ENCODE data around the gene SNAPC4.

Gene SNAPC4

GRCh38 chr9:136438548-136439480 is 38.8 kb upstream of the SNAPC4 start:
- TF ChIP-seq CTCF (IDR thresholded peaks at IDR 0.05; ENCODE audit: borderline replicate concordance, control extremely low read depth, extremely low read depth, insufficient read depth, missing control alignments) = no peak
- DNase-seq (ENCODE audit: low spot score) = peak; percentile 90
- in situ Hi-C loops (cut with MboI; ENCODE audit: low sequenced_read_pairs, unreplicated experiment) = no loop called here

- no peak for DNase-seq (ENCODE audit: low spot score)
- no peak for TF ChIP-seq CTCF (IDR thresholded peaks at IDR 0.05; ENCODE audit: borderline replicate concordance, control extremely low read depth, extremely low read depth, insufficient read depth, missing control alignments)
- in situ Hi-C loops (cut with MboI; ENCODE audit: low sequenced_read_pairs, unreplicated experiment) = no loop called here
Measured at GRCh38 chr9:136437839-136438547, 38.0 kb upstream of the SNAPC4 start.

GRCh38 chr9:136437430-136437829 is 37.5 kb upstream of the SNAPC4 start:
- DNase-seq (ENCODE audit: low spot score) = no peak
- in situ Hi-C loops (cut with MboI; ENCODE audit: low sequenced_read_pairs, unreplicated experiment) = no loop called here
- TF ChIP-seq CTCF (IDR thresholded peaks at IDR 0.05; ENCODE audit: borderline replicate concordance, control extremely low read depth, extremely low read depth, insufficient read depth, missing control alignments) = no peak

GRCh38 chr9:136436055-136436634 is 36.2 kb upstream of the SNAPC4 start:
- in situ Hi-C loops (cut with MboI; ENCODE audit: low sequenced_read_pairs, unreplicated experiment) = no loop called here
- no peak for DNase-seq (ENCODE audit: low spot score)
- TF ChIP-seq CTCF (IDR thresholded peaks at IDR 0.05; ENCODE audit: borderline replicate concordance, control extremely low read depth, extremely low read depth, insufficient read depth, missing control alignments) = no peak

- TF ChIP-seq CTCF (IDR thresholded peaks at IDR 0.05; ENCODE audit: borderline replicate concordance, control extremely low read depth, extremely low read depth, insufficient read depth, missing control alignments) = no peak
- in situ Hi-C loops (cut with MboI; ENCODE audit: low sequenced_read_pairs, unreplicated experiment) = no loop called here
- DNase-seq (ENCODE audit: low spot score) = no peak
Measured at GRCh38 chr9:136434580-136435169, 34.7 kb upstream of the SNAPC4 start.
